ELR (cell line): ENCODE results near the gene NUDT3.

Experiments
- DNase-seq: peaks from one replicate; pipeline ENCODE4 v3.0.0-alpha.2; 2015; ENCODE audit warnings: low read depth

Gene NUDT3

DNA sequence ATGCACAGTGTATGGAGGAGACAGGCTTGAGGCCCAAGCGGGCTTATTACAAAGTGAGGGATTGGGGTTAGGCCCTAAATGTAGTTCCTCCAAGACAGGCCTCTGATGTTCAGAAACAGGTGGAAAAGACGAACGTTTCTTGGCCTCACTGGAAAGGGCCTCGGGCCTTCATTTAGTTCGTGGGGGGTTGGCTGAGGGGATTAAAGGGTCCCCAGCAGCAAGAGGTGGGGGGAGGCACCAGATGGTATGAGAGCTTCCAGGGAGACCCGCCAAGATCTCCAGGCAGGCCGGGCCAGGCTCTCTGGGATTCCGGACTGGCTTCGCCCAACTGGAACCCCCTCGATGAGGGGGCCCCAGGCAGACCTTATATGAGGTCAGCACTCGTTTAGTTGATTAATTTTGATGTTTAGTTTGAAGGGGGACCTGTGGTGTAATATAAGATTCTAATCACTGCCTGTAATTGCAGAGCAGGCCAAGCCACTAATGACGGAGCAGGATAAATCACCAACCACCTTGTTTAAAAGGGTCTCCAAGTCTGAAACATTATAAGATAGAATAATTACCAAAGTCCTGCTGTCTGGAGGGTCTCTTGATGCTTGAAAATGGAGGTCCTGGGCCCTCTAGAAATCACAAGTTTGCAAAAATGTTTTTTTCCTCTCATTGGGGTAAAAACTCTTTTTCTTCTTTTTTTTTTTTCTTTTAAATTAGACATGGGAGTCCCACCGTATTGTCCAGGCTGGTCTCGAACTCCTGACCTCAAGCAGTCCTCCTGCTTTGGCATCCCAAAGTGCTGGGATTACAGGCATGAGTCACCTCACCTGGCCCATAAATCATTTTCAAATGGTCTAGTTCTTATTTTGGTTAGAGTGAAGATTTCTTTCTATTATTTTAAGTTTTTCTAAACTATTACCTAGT is 153.6 kb downstream of the NUDT3 start:
- peak; percentile 52 for DNase-seq

DNA sequence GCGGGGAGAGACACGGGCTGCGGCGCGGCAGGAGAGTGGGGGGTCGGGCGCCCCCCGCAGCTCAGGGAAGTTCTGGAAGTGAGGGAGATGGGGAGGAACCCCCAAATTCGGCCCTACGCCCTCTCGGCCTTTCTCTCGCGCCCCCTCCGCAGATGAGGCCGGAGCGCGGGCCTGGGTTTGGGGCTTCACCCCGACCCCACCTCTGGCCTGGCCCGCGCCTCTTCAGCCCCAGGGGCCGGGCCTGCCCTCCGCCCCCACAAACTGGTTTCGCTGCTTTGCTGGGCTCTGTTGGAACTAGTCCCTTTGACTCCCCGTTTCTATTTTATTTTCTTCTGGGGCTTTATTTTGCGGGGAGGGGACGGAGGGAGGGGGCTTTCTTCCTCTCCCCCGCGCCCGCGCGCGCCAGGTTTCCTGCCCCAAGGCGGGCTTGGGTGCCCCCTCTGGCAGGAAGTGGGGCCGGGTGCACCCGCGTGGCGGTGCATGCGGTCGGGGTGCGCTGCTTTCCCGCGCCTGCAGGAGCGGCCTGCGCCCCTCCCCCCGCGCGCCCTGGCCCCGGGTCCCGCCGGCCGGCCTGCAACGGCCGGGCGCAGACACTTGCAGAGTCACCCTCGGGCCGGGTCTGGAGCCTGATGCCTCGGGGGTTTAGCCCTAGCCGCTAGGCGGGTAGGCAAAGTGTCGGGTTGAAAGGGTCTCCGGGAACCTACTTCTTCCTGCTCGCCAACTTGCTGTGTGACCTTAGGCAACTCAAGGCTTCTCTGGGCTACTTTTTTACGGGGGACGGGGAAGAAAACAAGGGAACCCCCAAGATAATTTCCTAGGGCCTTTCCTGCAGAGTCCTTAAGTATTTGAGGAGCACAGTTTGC is 154.5 kb downstream of the NUDT3 start:
- DNase-seq: peak; percentile 80

DNA sequence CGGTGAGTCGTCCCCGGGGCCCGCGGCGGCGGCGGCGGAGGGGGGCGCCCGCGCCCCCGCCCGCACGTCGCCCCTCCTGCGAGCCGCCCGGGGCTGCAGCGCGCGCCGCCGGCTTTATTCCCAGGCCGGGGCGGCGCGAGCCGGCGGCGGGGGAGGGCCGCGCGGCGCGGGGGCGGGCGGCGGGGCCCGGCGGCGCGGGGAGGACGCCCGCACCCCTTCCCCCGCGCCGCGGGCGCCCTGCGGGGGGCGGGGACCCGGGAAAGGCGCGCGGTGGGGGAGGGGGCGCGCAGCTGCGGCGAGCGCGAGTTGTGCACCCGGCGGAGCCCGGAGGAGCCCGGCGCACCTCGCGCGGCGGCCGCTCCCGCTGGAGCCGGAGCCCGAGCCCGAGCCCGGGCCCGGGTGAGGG is 155.2 kb downstream of the NUDT3 start:
- DNase-seq: peak; percentile 37

- DNase-seq: peak; percentile 96
Measured at GRCh38 chr6:34236443-34237315, 155.8 kb downstream of the NUDT3 start, which contains the start of gene HMGA1. TSS of gene HMGA1 (plus strand) at chr6:34236873. CDS start at chr6:34240781, 3,908 bp downstream.

- DNase-seq: peak; percentile 58
Measured at GRCh38 chr6:34236131-34236442, 156.4 kb downstream of the NUDT3 start.

- DNase-seq: peak; percentile 98
Measured at GRCh38 chr6:34235307-34236130, 156.9 kb downstream of the NUDT3 start.

DNA sequence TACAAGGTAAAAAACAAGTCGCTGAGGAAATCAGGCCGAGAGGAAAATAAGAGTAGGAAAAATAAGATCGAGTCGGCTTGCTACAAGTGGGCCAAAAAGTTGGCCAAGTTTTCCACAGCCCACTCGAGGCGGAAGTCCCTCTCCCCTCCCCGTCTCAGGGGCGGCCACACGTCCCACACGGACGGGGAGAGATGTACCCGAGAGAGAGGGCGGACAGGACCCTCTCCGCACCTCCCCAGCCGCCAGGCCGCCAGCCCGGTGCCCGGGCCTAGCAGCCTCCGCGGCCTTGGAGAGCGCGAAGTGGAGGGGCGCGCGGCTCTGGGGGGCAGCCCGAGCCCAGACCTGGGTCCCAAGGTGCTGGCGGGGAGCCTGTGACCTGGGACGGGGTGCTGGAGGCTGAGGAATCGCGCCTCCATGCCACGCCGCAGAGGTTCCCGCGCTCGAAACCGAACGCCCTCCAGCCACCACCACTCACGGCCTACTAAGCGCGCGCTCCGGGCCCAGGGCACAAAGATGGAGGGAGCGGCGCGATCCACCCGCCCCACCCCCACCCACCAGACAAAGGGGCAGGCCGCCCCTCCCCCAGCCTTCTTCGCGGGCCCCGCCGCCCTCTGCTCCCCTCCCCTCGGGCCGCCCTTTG is 157.7 kb downstream of the NUDT3 start:
- no peak for DNase-seq

- no peak for DNase-seq
Measured at GRCh38 chr6:34233867-34234266, 158.6 kb downstream of the NUDT3 start.

DNA sequence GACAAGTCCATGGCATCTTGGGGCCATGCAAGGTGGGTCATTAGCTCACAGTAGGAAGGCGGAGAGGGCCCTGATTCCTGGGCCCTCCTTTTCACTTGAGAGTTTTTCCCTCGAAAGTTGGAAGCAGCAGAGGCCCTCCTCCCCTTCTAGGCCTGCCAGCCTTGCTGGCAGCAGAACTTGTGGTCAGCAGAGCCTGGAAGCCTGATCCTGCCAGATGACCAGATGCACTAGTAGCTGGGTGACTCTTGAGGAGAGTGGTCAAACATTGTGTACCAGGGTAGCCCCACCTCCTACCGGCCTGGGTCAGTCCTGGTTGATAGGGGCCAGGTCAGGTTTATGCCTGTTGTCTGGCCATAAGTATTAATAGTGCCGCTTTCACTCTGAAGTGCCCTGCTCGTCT is 159.6 kb downstream of the NUDT3 start:
- DNase-seq: no peak

DNA sequence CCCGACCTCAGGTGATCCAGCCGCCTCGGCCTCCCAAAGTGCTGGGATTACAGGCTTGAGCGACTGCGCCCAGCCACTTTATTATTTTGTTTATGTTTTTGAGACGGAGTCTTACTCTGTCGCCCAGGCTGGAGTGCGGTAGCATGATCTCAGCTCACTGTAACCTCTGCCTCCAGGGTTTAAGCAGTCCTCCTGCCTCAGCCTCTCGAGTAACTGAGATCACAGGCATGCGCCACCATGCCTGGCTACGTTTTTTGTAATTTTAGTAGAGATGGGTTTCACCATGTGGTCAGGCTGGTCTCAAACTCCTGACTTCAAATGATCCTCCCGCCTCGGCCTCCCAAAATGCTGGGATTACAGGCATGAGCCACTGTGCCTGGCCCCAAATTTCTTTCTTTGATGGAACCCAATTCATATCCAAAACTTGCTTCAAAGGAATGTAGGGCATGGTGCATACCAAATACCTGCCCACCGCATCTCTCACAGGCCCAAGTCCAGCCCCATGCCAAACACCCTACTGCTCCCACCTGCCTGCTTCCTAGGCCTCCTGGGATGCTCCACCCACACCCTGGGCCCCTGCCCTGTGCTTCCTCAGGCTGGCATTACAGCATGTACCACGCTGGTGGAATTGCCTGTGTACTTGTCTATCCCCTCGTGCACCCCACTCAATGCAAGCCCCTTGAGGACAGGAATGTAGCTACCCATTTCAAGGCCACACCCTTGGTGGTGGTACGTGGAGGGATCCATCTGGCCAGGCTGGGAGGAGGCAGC is 160.7 kb downstream of the NUDT3 start:
- no peak for DNase-seq

GRCh38 chr6:34230653-34231371 is 161.7 kb downstream of the NUDT3 start:
- peak; percentile 51 for DNase-seq

GRCh38 chr6:34229877-34230276 is 162.6 kb downstream of the NUDT3 start:
- no peak for DNase-seq
